Trophoblast cell (in vitro differentiated cells and primary cell): ENCODE data around the gene STARD6.
"Not testable (repeated sequence)": the region's sequence is repeated elsewhere in the genome, so short reads cannot be mapped to it uniquely, and the experiment has no call there.

ENCODE experiments used
- DNase-seq, 2 donors: peaks; one replicate each; pipeline ENCODE4 v3.0.0-alpha.2; 2016
- H2AFZ ChIP-seq: 2 replicates; pipeline ENCODE4 v1.6.1; 2013; ENCODE audit warnings: low read length, moderate library complexity, mild to moderate bottlenecking; ENCODE audit not compliant: insufficient read depth, poor library complexity
- H2AK5ac ChIP-seq: 2 replicates; pipeline ENCODE4 v1.6.1; 2013; ENCODE audit warnings: mild to moderate bottlenecking, low read length
- H2BK120ac ChIP-seq: 2 replicates; pipeline ENCODE4 v1.6.1; 2013; ENCODE audit warnings: low read length, mild to moderate bottlenecking, moderate library complexity; ENCODE audit not compliant: insufficient read depth, poor library complexity
- H2BK12ac ChIP-seq: 2 replicates; pipeline ENCODE4 v1.6.1; 2013; ENCODE audit warnings: mild to moderate bottlenecking, low read length, moderate library complexity
- H2BK5ac ChIP-seq: 2 replicates; pipeline ENCODE4 v1.6.1; 2013; ENCODE audit warnings: low read length, low read depth, moderate library complexity, mild to moderate bottlenecking; ENCODE audit not compliant: poor library complexity
- H3K14ac ChIP-seq: 2 replicates; pipeline ENCODE4 v1.6.1; 2013; ENCODE audit warnings: mild to moderate bottlenecking, low read length
- H3K18ac ChIP-seq: 2 replicates; pipeline ENCODE4 v1.6.1; 2013; ENCODE audit warnings: mild to moderate bottlenecking, low read length
- H3K23ac ChIP-seq: 2 replicates; pipeline ENCODE4 v1.6.1; 2013; ENCODE audit warnings: low read length
- H3K27ac ChIP-seq: 2 replicates; pipeline ENCODE4 v1.5.1; 2013; ENCODE audit warnings: low read depth, mild to moderate bottlenecking, inconsistent platforms, low read length, moderate library complexity
- H3K27me3 ChIP-seq: 2 replicates; pipeline ENCODE4 v1.6.1; 2013; ENCODE audit warnings: inconsistent platforms, mild to moderate bottlenecking, low read length, moderate library complexity; ENCODE audit not compliant: insufficient read depth
- H3K36me3 ChIP-seq, 2 experiments: 1 replicate in 1 of 2; 2 replicates in 1 of 2; pipeline ENCODE4 v1.6.1; 2013; ENCODE audit warnings: low read length in 2 of 2, mild to moderate bottlenecking in 2 of 2, moderate library complexity in 1 of 2; ENCODE audit not compliant: insufficient read depth in 2 of 2, control insufficient read depth in 1 of 2
- H3K4ac ChIP-seq: 2 replicates; pipeline ENCODE4 v1.6.1; 2013; ENCODE audit warnings: low read depth, mild to moderate bottlenecking, low read length, moderate library complexity
- H3K4me1 ChIP-seq, 2 experiments: 1 replicate in 1 of 2; 2 replicates in 1 of 2; pipeline ENCODE4 v1.6.1; 2013; ENCODE audit warnings: low read length in 2 of 2, mild to moderate bottlenecking in 2 of 2, moderate library complexity in 1 of 2; ENCODE audit not compliant: insufficient read depth in 2 of 2, control insufficient read depth in 1 of 2
- H3K4me2 ChIP-seq: 2 replicates; pipeline ENCODE4 v1.6.1; 2013; ENCODE audit warnings: inconsistent platforms, mild to moderate bottlenecking, low read length, moderate library complexity
- H3K4me3 ChIP-seq: 2 replicates; pipeline ENCODE4 v1.5.1; 2013; ENCODE audit warnings: mild to moderate bottlenecking, low read depth, low read length, inconsistent platforms
- H3K79me1 ChIP-seq: one replicate; pipeline ENCODE4 v1.6.1; 2013; ENCODE audit warnings: low read length
- H3K79me2 ChIP-seq: 2 replicates; pipeline ENCODE4 v1.6.1; 2013; ENCODE audit warnings: low read length, mild to moderate bottlenecking; ENCODE audit not compliant: control insufficient read depth, insufficient read depth, poor library complexity
- H3K9ac ChIP-seq: 2 replicates; pipeline ENCODE4 v1.6.1; 2013; ENCODE audit warnings: mild to moderate bottlenecking, low read length
- H3K9me3 ChIP-seq: 2 replicates; pipeline ENCODE4 v1.6.1; 2013; ENCODE audit warnings: low read depth, mild to moderate bottlenecking, control low read depth, inconsistent platforms, low read length; ENCODE audit not compliant: insufficient read depth
- H4K12ac ChIP-seq: 2 replicates; pipeline ENCODE4 v1.6.1; 2013; ENCODE audit warnings: low read depth, mild to moderate bottlenecking, low read length, moderate library complexity
- H4K8ac ChIP-seq: 2 replicates; pipeline ENCODE4 v1.6.1; 2013; ENCODE audit warnings: low read depth, mild to moderate bottlenecking, low read length, moderate library complexity
- H4K91ac ChIP-seq: one replicate; pipeline ENCODE4 v1.6.1; 2013; ENCODE audit warnings: low read depth, mild to moderate bottlenecking, low read length, moderate library complexity
- WGBS: extraction: QIAGEN DNeasy Blood & Tissue Kit; methylation state at CpG from one replicate; pipeline ENCODE4 v1.1.7; 2013; ENCODE audit warnings: missing lambda C conversion rate; ENCODE audit not compliant: insufficient read length, insufficient coverage; ENCODE audit errors: extremely low coverage; 5-methylcytosine and 5-hydroxymethylcytosine counted together

The STARD6 gene

DNA sequence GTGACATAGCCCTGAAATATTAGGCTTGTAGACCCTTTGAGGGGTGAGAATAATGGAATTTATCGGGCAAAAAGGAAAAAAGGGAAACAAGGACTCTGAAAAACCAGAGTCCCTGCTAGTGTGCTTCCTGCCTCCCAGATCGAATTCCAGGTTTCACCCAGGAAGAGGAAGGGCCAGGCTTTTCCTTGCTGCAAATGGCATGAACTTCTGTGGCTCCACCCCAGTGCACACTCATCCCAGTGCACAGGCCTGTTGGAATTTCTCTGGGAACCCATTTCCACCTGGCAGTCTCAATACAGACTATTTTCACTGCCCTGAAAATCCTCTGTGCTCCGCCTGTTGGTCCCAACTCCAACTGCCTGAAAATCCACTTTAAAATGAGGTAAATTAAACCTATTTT lies 30.0 kb upstream of the STARD6 start:
- Histone ChIP-seq H3K4me3 (no peak overlapping the region), H2AK5ac (no peak overlapping the region), H4K12ac (no peak overlapping the region), H2BK120ac (peak overlapping the region; percentile 47), H3K4me2 (no peak overlapping the region), H4K91ac (peak overlapping the region; percentile 40), H3K27me3 (no peaks in the 10 kb centered on the region), H3K79me1 (peaks cover 5% of the 10 kb centered on the region), H2BK5ac (no peak overlapping the region), H3K14ac (no peak overlapping the region), H3K79me2 (no peaks in the 10 kb centered on the region), H3K27ac (peak overlapping the region; percentile 30), H3K4me1 (peaks cover 4 to 15% of the 10 kb centered on the region in 2 experiments), H3K18ac (no peak overlapping the region), H3K9me3 (no peaks in the 10 kb centered on the region), H2BK12ac (peak overlapping the region; percentile 27), H4K8ac (no peak overlapping the region), H3K36me3 (no peaks in the 10 kb centered on the region), H3K4ac (no peak overlapping the region), H2AFZ (no peak overlapping the region), H3K23ac (no peak overlapping the region), H3K9ac (no peak overlapping the region)
- no CpG with 5 or more reads among the region's 3 CpGs for WGBS
- peak in 1 of 2 donors; percentile 3 for DNase-seq

- H2AFZ ChIP-seq, H3K9me3 ChIP-seq, H3K79me2 ChIP-seq, H3K18ac ChIP-seq, H2BK12ac ChIP-seq, H2BK5ac ChIP-seq, H3K4me3 ChIP-seq, H3K27me3 ChIP-seq, H3K36me3 ChIP-seq, DNase-seq, H3K9ac ChIP-seq, H3K23ac ChIP-seq, H4K12ac ChIP-seq, H4K8ac ChIP-seq, H3K4me2 ChIP-seq, H3K27ac ChIP-seq, H3K79me1 ChIP-seq: not testable (repeated sequence)
- peak overlapping the region; percentile 19 for H2AK5ac ChIP-seq
- H3K14ac ChIP-seq: peak overlapping the region; percentile 42
- H4K91ac ChIP-seq: peak overlapping the region; percentile 39
- peaks cover 4 to 15% of the 10 kb centered on the region in 2 experiments for H3K4me1 ChIP-seq
- H3K4ac ChIP-seq: peak overlapping the region; percentile 10
- peak overlapping the region; percentile 4 for H2BK120ac ChIP-seq
- WGBS: no CpG with 5 or more reads among the region's 23 CpGs
Measured at GRCh38 chr18:54386800-54387495, 29.3 kb upstream of the STARD6 start.

DNA sequence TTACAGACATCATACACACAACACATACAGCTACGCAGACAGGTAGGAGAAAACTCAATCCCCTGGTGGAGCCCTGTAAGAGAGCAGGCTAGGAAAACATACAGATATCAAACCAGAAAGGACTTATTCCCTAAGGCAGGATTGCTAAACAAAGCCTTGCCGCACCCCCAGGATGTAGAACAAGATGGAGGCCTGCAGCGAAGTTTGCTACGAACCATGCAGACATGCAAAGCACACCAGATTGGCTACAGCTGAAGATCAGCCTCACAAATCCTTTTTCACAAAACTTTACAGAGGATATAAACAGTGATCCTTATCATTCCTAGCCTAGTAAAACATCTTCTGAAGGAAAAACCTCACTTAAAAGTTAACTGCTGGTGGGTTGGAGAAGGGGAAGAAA lies 28.4 kb upstream of the STARD6 start:
- Histone ChIP-seq H3K4ac (no peak overlapping the region), H2BK12ac (no peak overlapping the region), H3K14ac (no peak overlapping the region), H4K91ac (no peak overlapping the region), H2AK5ac (no peak overlapping the region), H3K79me2 (no peaks in the 10 kb centered on the region), H3K36me3 (no peaks in the 10 kb centered on the region), H3K27me3 (no peaks in the 10 kb centered on the region), H3K4me1 (peaks cover 4 to 13% of the 10 kb centered on the region in 2 experiments), H3K9ac (peak overlapping the region; percentile 66), H2AFZ (no peak overlapping the region), H3K27ac (no peak overlapping the region), H4K12ac (no peak overlapping the region), H2BK120ac (no peak overlapping the region), H3K18ac (no peak overlapping the region), H3K79me1 (peaks cover 5% of the 10 kb centered on the region), H2BK5ac (no peak overlapping the region), H4K8ac (no peak overlapping the region), H3K4me3 (no peak overlapping the region), H3K23ac (no peak overlapping the region), H3K9me3 (no peaks in the 10 kb centered on the region), H3K4me2 (no peak overlapping the region)
- no peak for DNase-seq
- WGBS: no CpG with 5 or more reads among the region's 4 CpGs

DNA sequence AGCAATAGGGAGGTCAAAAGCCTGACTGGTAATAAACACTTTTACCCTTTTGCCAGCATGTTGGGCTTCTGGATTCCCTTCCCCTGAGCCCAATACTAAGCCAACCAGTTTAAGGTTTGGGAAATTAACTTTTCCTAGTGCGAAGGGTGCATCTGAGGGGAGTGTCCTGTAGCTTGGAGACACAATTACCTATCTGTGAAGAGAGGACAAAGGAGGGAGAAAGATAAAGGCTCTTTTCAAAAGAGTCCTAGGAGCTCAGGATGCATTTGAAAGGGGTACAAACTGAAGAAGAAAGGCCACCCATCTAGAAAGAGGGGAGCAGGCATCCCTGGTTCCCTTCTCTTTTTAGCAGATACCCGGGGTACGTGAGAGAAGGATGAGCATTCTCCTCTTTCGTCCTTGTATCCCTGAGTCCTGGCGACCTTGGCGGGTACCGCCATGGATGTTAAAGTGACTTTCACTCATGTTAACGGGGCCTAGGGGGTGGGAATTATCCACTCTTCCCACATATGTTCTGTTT lies 25.1 kb upstream of the STARD6 start:
- no CpG with 5 or more reads among the region's 8 CpGs for WGBS

More for the DNA sequence above, 25.1 kb upstream of the STARD6 start:
- H3K9me3 ChIP-seq: no peaks in the 10 kb centered on the region
- H3K79me2 ChIP-seq: no peaks in the 10 kb centered on the region
- peaks cover 0 to 4% of the 10 kb centered on the region in 2 experiments for H3K4me1 ChIP-seq
- H2AK5ac ChIP-seq: no peak overlapping the region
- H3K79me1 ChIP-seq: peaks cover 1% of the 10 kb centered on the region
- H3K4me2 ChIP-seq: no peak overlapping the region
- no peak overlapping the region for H4K8ac ChIP-seq
- H4K91ac ChIP-seq: no peak overlapping the region
- H3K27ac ChIP-seq: no peak overlapping the region
- no peak overlapping the region for H3K14ac ChIP-seq
- no peak overlapping the region for H3K18ac ChIP-seq
- H3K4ac ChIP-seq: no peak overlapping the region
- H2BK120ac ChIP-seq: no peak overlapping the region
- no peak for DNase-seq
- no peak overlapping the region for H3K23ac ChIP-seq
- no peak overlapping the region for H2BK12ac ChIP-seq
- H4K12ac ChIP-seq: no peak overlapping the region
- no peaks in the 10 kb centered on the region for H3K36me3 ChIP-seq
- H3K9ac ChIP-seq: no peak overlapping the region
- H3K4me3 ChIP-seq: no peak overlapping the region
- no peak overlapping the region for H2AFZ ChIP-seq
- H3K27me3 ChIP-seq: no peaks in the 10 kb centered on the region
- no peak overlapping the region for H2BK5ac ChIP-seq
